ENCODE measurements around the gene PARP15. TPM values are rescaled to one million over a fixed set of nuclear protein-coding genes. Genes with fewer than 3 reads are reported as not detected.

The PARP15 gene
- total RNA-seq, 2 experiments from 2014 or later = 41.6 to 41.8 TPM

DNA sequence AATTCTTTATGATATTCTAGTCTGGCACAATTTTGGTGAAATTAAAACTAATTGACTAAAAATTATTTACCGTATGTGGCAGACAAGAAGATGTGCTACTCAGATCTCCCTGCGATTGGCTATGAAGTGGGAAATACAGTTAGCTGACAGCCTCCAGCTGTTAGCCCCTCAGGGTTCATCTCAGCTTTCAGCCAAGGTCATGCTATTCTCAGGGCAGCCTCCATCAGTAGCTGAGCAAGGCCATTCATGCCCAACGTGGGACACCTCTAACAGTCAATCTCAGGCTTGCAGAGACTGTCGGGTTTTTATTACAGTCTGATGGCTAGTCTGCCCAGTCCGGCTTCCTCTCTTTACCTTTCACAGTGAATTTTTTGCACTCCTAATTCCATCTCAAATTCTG lies 20.1 kb upstream of the PARP15 start:
- H3K9me3 Mint-ChIP-seq = no peaks in the 10 kb centered on the region
- DNase-seq = no peak
- ATAC-seq (ENCODE audit: poor library complexity) = no peak
- no peaks in the 10 kb centered on the region for H3K27me3 Mint-ChIP-seq
- peaks cover 40% of the 10 kb centered on the region for H3K4me1 Mint-ChIP-seq (ENCODE audit: low read depth)
- Histone ChIP-seq H3K27me3 (ENCODE audit: control insufficient read depth in 1 of 2, insufficient read depth in 2 of 2, low read length in 2 of 2) (no peaks in the 10 kb centered on the region), H3K36me3 (ENCODE audit: insufficient read depth, low read length) (peaks cover 69% of the 10 kb centered on the region), H3K27ac (ENCODE audit: low read depth in 1 of 2, low read length in 2 of 2) (no peak overlapping the region), H3K9me3 (ENCODE audit: control insufficient read depth in 1 of 2, insufficient read depth in 1 of 2, low read length in 2 of 2) (no peaks in the 10 kb centered on the region), H3K4me1 (ENCODE audit: insufficient read depth, low read length) (peaks cover 19% of the 10 kb centered on the region), H3K4me3 (ENCODE audit: low read length) (no peak overlapping the region)
- intact Hi-C loops (cut with DNase I, micrococcal nuclease) = no loop called here
- no peak overlapping the region for H3K27ac Mint-ChIP-seq
- no peak overlapping the region for H3K4me3 Mint-ChIP-seq
- TF ChIP-seq, protein P1, sequence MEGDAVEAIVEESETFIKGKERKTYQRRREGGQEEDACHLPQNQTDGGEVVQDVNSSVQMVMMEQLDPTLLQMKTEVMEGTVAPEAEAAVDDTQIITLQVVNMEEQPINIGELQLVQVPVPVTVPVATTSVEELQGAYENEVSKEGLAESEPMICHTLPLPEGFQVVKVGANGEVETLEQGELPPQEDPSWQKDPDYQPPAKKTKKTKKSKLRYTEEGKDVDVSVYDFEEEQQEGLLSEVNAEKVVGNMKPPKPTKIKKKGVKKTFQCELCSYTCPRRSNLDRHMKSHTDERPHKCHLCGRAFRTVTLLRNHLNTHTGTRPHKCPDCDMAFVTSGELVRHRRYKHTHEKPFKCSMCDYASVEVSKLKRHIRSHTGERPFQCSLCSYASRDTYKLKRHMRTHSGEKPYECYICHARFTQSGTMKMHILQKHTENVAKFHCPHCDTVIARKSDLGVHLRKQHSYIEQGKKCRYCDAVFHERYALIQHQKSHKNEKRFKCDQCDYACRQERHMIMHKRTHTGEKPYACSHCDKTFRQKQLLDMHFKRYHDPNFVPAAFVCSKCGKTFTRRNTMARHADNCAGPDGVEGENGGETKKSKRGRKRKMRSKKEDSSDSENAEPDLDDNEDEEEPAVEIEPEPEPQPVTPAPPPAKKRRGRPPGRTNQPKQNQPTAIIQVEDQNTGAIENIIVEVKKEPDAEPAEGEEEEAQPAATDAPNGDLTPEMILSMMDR (IDR thresholded peaks at IDR 0.05) = no peak
- peaks cover 80% of the 10 kb centered on the region for H3K36me3 Mint-ChIP-seq (ENCODE audit: low read depth)
- POLR2A ChIA-PET = interaction anchor here (1.1 kb wide), 1 partner anchor 111 kb away, joined by 3 read pairs; no protein-coding TSS in a partner anchor
- CTCF ChIA-PET = interaction anchor here (1.6 kb wide), 1 partner anchor 122 kb away, joined by 7 read pairs; no protein-coding TSS in a partner anchor

GRCh38 chr3:122558605-122559004 lies 18.8 kb upstream of the PARP15 start:
- no peaks in the 10 kb centered on the region for H3K9me3 Mint-ChIP-seq
- peaks cover 77% of the 10 kb centered on the region for H3K36me3 Mint-ChIP-seq (ENCODE audit: low read depth)
- intact Hi-C loops (cut with DNase I, micrococcal nuclease) = no loop called here
- H3K27me3 ChIP-seq (ENCODE audit: control insufficient read depth in 1 of 2, insufficient read depth in 2 of 2, low read length in 2 of 2) = no peaks in the 10 kb centered on the region
- no peak overlapping the region for H3K4me3 Mint-ChIP-seq
- ChIA-PET CTCF (interaction anchor here (7.0 kb wide), 1 partner anchor 121 kb away, joined by 45 read pairs; no protein-coding TSS in a partner anchor), POLR2A (interaction anchor here (8.6 kb wide), 1 partner anchor 120 kb away, joined by 94 read pairs; the partner anchor contains the start of gene PARP14)
- TF ChIP-seq, protein P1 (IDR thresholded peaks at IDR 0.05) = no peak
- H3K4me1 ChIP-seq (ENCODE audit: insufficient read depth, low read length) = peaks cover 29% of the 10 kb centered on the region
- H3K9me3 ChIP-seq (ENCODE audit: control insufficient read depth in 1 of 2, insufficient read depth in 1 of 2, low read length in 2 of 2) = no peaks in the 10 kb centered on the region
- H3K27ac Mint-ChIP-seq = no peak overlapping the region
- no peaks in the 10 kb centered on the region for H3K27me3 Mint-ChIP-seq
- ATAC-seq (ENCODE audit: poor library complexity) (no peak), DNase-seq (no peak)
- no peak overlapping the region for H3K4me3 ChIP-seq (ENCODE audit: low read length)
- peaks cover 58% of the 10 kb centered on the region for H3K36me3 ChIP-seq (ENCODE audit: insufficient read depth, low read length)
- H3K27ac ChIP-seq (ENCODE audit: low read depth in 1 of 2, low read length in 2 of 2) = no peak overlapping the region
- peaks cover 51% of the 10 kb centered on the region for H3K4me1 Mint-ChIP-seq (ENCODE audit: low read depth)

GRCh38 chr3:122559906-122560305 lies 17.5 kb upstream of the PARP15 start:
- H3K4me3 ChIP-seq (ENCODE audit: low read length) = no peak overlapping the region
- ChIA-PET POLR2A (interaction anchor here (0.8 to 8.6 kb wide), 3 partner anchors 17 to 119 kb away, joined by 3 to 94 read pairs (median 3); partner anchors contain the start of genes PARP14 and PARP15), CTCF (interaction anchor here (1.1 to 7.0 kb wide), 2 partner anchors 119 to 167 kb away, joined by 3 to 45 read pairs; no protein-coding TSS in a partner anchor)
- Mint-ChIP-seq H3K27ac (no peak overlapping the region), H3K4me3 (peak overlapping the region; percentile 47), H3K9me3 (no peaks in the 10 kb centered on the region), H3K27me3 (no peaks in the 10 kb centered on the region), H3K4me1 (ENCODE audit: low read depth) (peaks cover 52% of the 10 kb centered on the region), H3K36me3 (ENCODE audit: low read depth) (peaks cover 80% of the 10 kb centered on the region)
- no peak for ATAC-seq (ENCODE audit: poor library complexity)
- peaks cover 48% of the 10 kb centered on the region for H3K36me3 ChIP-seq (ENCODE audit: insufficient read depth, low read length)
- no peaks in the 10 kb centered on the region for H3K27me3 ChIP-seq (ENCODE audit: control insufficient read depth in 1 of 2, insufficient read depth in 2 of 2, low read length in 2 of 2)
- no peaks in the 10 kb centered on the region for H3K9me3 ChIP-seq (ENCODE audit: control insufficient read depth in 1 of 2, insufficient read depth in 1 of 2, low read length in 2 of 2)
- H3K27ac ChIP-seq (ENCODE audit: low read depth in 1 of 2, low read length in 2 of 2) = no peak overlapping the region
- intact Hi-C loops (cut with DNase I, micrococcal nuclease) = loop anchor here (1.0 to 10.0 kb wide), 9 partner anchors 119 to 1015 kb away; partner anchors contain the start of genes POLQ (in 2 of the 2), SEC22A (in 2 of the 2), FAM162A (in 1 of the 2) and HSPBAP1 (in 1 of the 2)
- peaks cover 33% of the 10 kb centered on the region for H3K4me1 ChIP-seq (ENCODE audit: insufficient read depth, low read length)
- DNase-seq = no peak
- TF ChIP-seq, protein P1 (IDR thresholded peaks at IDR 0.05) = no peak

Data from CD4-positive, alpha-beta T cell (primary cell).